ENCODE results near the gene APH1A. TPM values are rescaled to one million over a fixed set of nuclear protein-coding genes. Genes with fewer than 3 reads are reported as not detected.

Gene APH1A
- total RNA-seq, 1 experiment from 2014 or later, result 115 TPM

DNA sequence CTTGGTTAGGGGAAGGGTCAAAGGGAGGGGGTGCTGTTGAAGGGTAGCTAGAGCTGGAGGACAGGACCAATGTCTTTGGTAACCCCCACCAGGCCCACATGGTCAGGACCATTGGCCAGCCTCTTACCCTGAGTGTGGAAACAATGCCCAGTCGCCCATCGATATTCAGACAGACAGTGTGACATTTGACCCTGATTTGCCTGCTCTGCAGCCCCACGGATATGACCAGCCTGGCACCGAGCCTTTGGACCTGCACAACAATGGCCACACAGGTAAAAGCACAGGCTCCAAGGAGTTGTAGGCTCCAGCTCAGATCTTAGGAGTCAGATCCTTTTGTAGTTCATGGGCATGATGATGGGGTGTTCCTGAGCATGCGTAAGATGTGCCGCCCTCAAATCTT, 7.4 kb downstream of the APH1A start:
- Histone ChIP-seq H3K23ac (ENCODE audit: insufficient read length, low read depth, low read length) (no peak overlapping the region), H2AK5ac (ENCODE audit: insufficient read length, low read length) (no peak overlapping the region), H3T11ph (ENCODE audit: low read length) (no peak overlapping the region), H2BK120ac (ENCODE audit: low read depth, low read length, poor library complexity, severe bottlenecking) (no peak overlapping the region), H3K9me3 (ENCODE audit: control insufficient read depth, low read depth, low read length) (no peaks in the 10 kb centered on the region), H4K91ac (ENCODE audit: insufficient read length, low read depth, low read length) (no peak overlapping the region), H3K4me2 (ENCODE audit: insufficient read depth, insufficient read length, low read length) (no peak overlapping the region), H3K4me1 (ENCODE audit: insufficient read depth, low read length) (peaks cover 6% of the 10 kb centered on the region; the same call in 1 of the 2 replicates), H3K9ac (ENCODE audit: extremely low read depth, insufficient read length, low read length) (no peak overlapping the region), H3K23me2 (ENCODE audit: insufficient read length, low read depth, low read length, poor library complexity, severe bottlenecking) (peaks cover 39% of the 10 kb centered on the region), H2AFZ (ENCODE audit: low read length) (no peak overlapping the region), H3K79me1 (ENCODE audit: insufficient read depth, low read depth, low read length, poor library complexity, severe bottlenecking) (no peaks in the 10 kb centered on the region), H3K27ac (ENCODE audit: insufficient read length, low read depth, low read length) (no peak overlapping the region), H3K79me2 (ENCODE audit: insufficient read depth, low read length) (no peaks in the 10 kb centered on the region; the same call in 1 of the 2 replicates), H2BK12ac (ENCODE audit: insufficient read length, low read depth, low read length) (no peak overlapping the region), H2BK15ac (ENCODE audit: low read depth, low read length) (no peak overlapping the region), H3K14ac (ENCODE audit: insufficient read depth, low read length) (no peak overlapping the region), H3K4ac (ENCODE audit: low read depth, low read length) (no peak overlapping the region), H4K20me1 (ENCODE audit: control insufficient read depth, insufficient read depth, insufficient read length) (no peaks in the 10 kb centered on the region), H4K5ac (ENCODE audit: insufficient read length, low read depth, low read length) (no peak overlapping the region), H4K8ac (replicated peaks; ENCODE audit: insufficient read length, low read depth, low read length) (no peak overlapping the region), H2BK5ac (ENCODE audit: insufficient read length, low read length) (no peak overlapping the region), H3K56ac (ENCODE audit: insufficient read length, low read depth, low read length) (no peak overlapping the region), H3K18ac (ENCODE audit: insufficient read length, low read depth, low read length) (no peak overlapping the region), H2BK20ac (ENCODE audit: low read depth, low read length, poor library complexity, severe bottlenecking) (no peak overlapping the region), H3K27me3 (ENCODE audit: insufficient read depth, low read length) (no peaks in the 10 kb centered on the region)
- H3K27me3 Mint-ChIP-seq (ENCODE audit: low read depth), result no peaks in the 10 kb centered on the region
- TF ChIP-seq, protein P1, sequence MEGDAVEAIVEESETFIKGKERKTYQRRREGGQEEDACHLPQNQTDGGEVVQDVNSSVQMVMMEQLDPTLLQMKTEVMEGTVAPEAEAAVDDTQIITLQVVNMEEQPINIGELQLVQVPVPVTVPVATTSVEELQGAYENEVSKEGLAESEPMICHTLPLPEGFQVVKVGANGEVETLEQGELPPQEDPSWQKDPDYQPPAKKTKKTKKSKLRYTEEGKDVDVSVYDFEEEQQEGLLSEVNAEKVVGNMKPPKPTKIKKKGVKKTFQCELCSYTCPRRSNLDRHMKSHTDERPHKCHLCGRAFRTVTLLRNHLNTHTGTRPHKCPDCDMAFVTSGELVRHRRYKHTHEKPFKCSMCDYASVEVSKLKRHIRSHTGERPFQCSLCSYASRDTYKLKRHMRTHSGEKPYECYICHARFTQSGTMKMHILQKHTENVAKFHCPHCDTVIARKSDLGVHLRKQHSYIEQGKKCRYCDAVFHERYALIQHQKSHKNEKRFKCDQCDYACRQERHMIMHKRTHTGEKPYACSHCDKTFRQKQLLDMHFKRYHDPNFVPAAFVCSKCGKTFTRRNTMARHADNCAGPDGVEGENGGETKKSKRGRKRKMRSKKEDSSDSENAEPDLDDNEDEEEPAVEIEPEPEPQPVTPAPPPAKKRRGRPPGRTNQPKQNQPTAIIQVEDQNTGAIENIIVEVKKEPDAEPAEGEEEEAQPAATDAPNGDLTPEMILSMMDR (conservative IDR thresholded peaks at IDR 0.05), result no peak
- no peak for DNase-seq
- no peaks in the 10 kb centered on the region; a peak in 1 of 5 replicates for H3K9me3 Mint-ChIP-seq
- peak overlapping the region in 1 of 2 experiments; percentile 65; a peak in 2 of 5 replicates for H3K4me3 Mint-ChIP-seq
- WGBS (ENCODE audit: extremely low coverage, insufficient read length, low lambda C conversion rate), result no CpG with 5 or more reads among the region's 6 CpGs
- H3K4me1 Mint-ChIP-seq, result peaks cover 39 to 45% of the 10 kb centered on the region in 2 experiments
- H3K27ac Mint-ChIP-seq, result no peak overlapping the region
- H3K36me3 Mint-ChIP-seq (ENCODE audit: insufficient read depth in 1 of 3, low read depth in 3 of 3), result peaks cover 30 to 55% (median 51%) of the 10 kb centered on the region in 3 experiments

All from H9 (cell line).